Panc1 (cell line): ENCODE results near the gene NUAK2. TPM values are rescaled to one million over a fixed set of nuclear protein-coding genes. Genes with fewer than 3 reads are reported as not detected.

ENCODE experiments used
- ATAC-seq: fragments of 200-7000 bp; cut with Tn5 transposase; 2 replicates; pipeline ENCODE4 v1.9.1; 2020; ENCODE audit warnings: mild to moderate bottlenecking, moderate library complexity
- BruUV-seq: library from RNA; stranded (reverse); fragments of 400-500 nt; replicated peaks from 2 replicates; lab custom pipeline; 2021; lab: Mats Ljungman, UMichigan
- CTCF ChIA-PET: fragments of 300-600 bp; sonication (Branson Sonifier 250); formaldehyde crosslinking; loops from one replicate; lab custom pipeline; 2022; ENCODE audit warnings: antibody characterized with exemption; lab: Charles Lee
- POLR2A ChIA-PET: fragments of 300-600 bp; sonication (Branson Sonifier 250); formaldehyde crosslinking; loops from one replicate; lab custom pipeline; 2022; ENCODE audit warnings: antibody characterized with exemption; lab: Charles Lee
- DNase-seq: peaks from one replicate; pipeline ENCODE4 v3.0.0-alpha.2; 2010; ENCODE audit warnings: low read depth, low spot score
- H3K27ac ChIP-seq: 2 replicates; pipeline ENCODE4 v1.5.1; 2011; ENCODE audit warnings: mild to moderate bottlenecking, low read length, inconsistent platforms
- H3K27me3 ChIP-seq: fragments of 200-500 bp; sonication (Bioruptor generic); 2 replicates; pipeline ENCODE4 v1.6.0; 2014; ENCODE audit warnings: low read length, inconsistent platforms; ENCODE audit not compliant: control insufficient read depth, insufficient read depth
- H3K36me3 ChIP-seq: fragments of 200-500 bp; sonication (Bioruptor generic); 2 replicates; pipeline ENCODE4 v1.5.1; 2014; ENCODE audit warnings: inconsistent platforms, mild to moderate bottlenecking, low read length, moderate library complexity; ENCODE audit not compliant: control insufficient read depth, insufficient read depth
- H3K4me1 ChIP-seq: 2 replicates; pipeline ENCODE4 v1.5.1; 2011; ENCODE audit warnings: inconsistent platforms, mild to moderate bottlenecking, low read length, moderate library complexity; ENCODE audit not compliant: control insufficient read depth, insufficient read depth
- H3K4me3 ChIP-seq, 2 experiments: 2 replicates each; pipeline ENCODE4 v1.5.1; 2011 to 2012; ENCODE audit warnings: low read depth in 2 of 2, low read length in 2 of 2, mild to moderate bottlenecking in 2 of 2, inconsistent platforms in 1 of 2, moderate library complexity in 1 of 2
- H3K9me3 ChIP-seq: fragments of 200-500 bp; sonication (Bioruptor generic); 2 replicates; pipeline ENCODE4 v1.5.1; 2014; ENCODE audit warnings: low read depth, mild to moderate bottlenecking, inconsistent platforms, low read length, moderate library complexity; ENCODE audit not compliant: control insufficient read depth, insufficient read depth
- CTCF ChIP-seq: fragments of 450-650 bp; IDR thresholded peaks from 2 replicates; pipeline ENCODE4 v1.5.1; 2017; ENCODE audit warnings: mild to moderate bottlenecking
- POLR2AphosphoS5 ChIP-seq: IDR thresholded peaks from 2 replicates; pipeline ENCODE4 v1.6.1; 2012; ENCODE audit warnings: mild to moderate bottlenecking, low read depth, low read length, moderate library complexity
- REST ChIP-seq, 2 experiments: IDR thresholded peaks; 2 replicates each; pipeline ENCODE4 v1.6.1; 2011 to 2012; ENCODE audit warnings: low read depth in 2 of 2, control low read depth in 1 of 2, low read length in 1 of 2, mild to moderate bottlenecking in 1 of 2, moderate library complexity in 1 of 2; ENCODE audit not compliant: insufficient read depth in 1 of 2
- SIN3A ChIP-seq: IDR thresholded peaks from 2 replicates; pipeline ENCODE4 v1.6.1; 2012; ENCODE audit warnings: low read depth, mild to moderate bottlenecking, low read length, moderate library complexity, borderline replicate concordance; ENCODE audit not compliant: insufficient read depth
- TCF7L2 ChIP-seq: IDR thresholded peaks from 2 replicates; pipeline ENCODE4 v1.6.1; 2011; ENCODE audit warnings: mild to moderate bottlenecking, low read depth, low read length, inconsistent platforms
- in situ Hi-C: cut with HindIII; loops from 2 replicates; pipeline ENCODE4 v1.10.0; 2016; ENCODE audit warnings: low sequenced_read_pairs, low pct_unique_long_range_greater_than_20kb
- intact Hi-C: fragments of 100-400 bp; cut with micrococcal nuclease; formaldehyde crosslinking; loops from one replicate; pipeline ENCODE4 v1.10.0; 2022; ENCODE audit not compliant: unreplicated experiment
- total RNA-seq: library from RNA; stranded (reverse); gene quantifications from one replicate; pipeline ENCODE4 v1.2.1, GENCODE V29; 2021; ENCODE audit not compliant: unreplicated experiment

NUAK2 gene
- total RNA-seq, 1 experiment from 2014 or later, result 17.4 TPM

DNA sequence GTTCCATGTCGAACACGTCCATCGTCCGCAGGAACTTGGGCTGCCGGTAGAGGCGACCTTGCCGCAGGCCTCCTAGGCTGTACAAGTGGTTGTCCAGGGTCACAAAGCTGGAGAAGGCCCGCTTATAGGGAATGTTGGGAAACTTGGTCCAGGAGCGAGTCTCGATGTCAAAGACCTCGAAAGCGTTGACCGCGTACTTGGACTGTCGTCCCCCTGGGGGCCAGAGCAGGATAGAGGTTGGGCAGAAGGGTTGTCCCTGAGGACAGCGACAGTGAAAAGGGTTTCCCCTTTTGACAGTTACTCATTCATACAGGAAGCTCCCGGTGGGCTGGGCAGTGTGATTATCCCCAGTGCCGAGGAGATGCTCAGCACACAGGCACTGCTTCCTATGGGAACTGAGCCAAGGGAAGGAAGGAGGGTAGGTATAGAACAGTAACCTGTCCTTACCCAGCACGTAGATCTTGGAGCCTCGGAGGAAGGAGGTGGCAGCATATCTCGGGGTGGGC, 17.7 kb upstream of the NUAK2 start:
- no peak for DNase-seq
- POLR2A ChIA-PET, result no interaction called here
- CTCF ChIA-PET, result interaction anchor here (0.6 kb wide), 1 partner anchor 79 kb away, joined by 3 read pairs; no protein-coding TSS in a partner anchor
- intact Hi-C loops (no loop called here), in situ Hi-C loops (no loop called here)
- H3K27me3 ChIP-seq, result peaks cover under 1% of the 10 kb centered on the region; the same call in 1 of the 2 replicates
- TF ChIP-seq POLR2AphosphoS5, result no peak
- no peak for TF ChIP-seq CTCF
- TF ChIP-seq REST (IDR thresholded peaks at IDR 0.05; ENCODE audit: insufficient read depth in 1 of 2, low read depth in 2 of 2, low read length in 1 of 2), result no peak
- TF ChIP-seq SIN3A, result no peak
- no peak for TF ChIP-seq TCF7L2
- H3K36me3 ChIP-seq, result no peaks in the 10 kb centered on the region
- 0 out of 2 replicates have a peak, but pooled peaks cover 3% of the 10 kb centered on the region for H3K4me1 ChIP-seq
- H3K27ac ChIP-seq, result no peak overlapping the region
- no peak overlapping the region for H3K4me3 ChIP-seq
- no TSS peak for BruUV-seq
- no peak for ATAC-seq
- H3K9me3 ChIP-seq, result no peaks in the 10 kb centered on the region

DNA sequence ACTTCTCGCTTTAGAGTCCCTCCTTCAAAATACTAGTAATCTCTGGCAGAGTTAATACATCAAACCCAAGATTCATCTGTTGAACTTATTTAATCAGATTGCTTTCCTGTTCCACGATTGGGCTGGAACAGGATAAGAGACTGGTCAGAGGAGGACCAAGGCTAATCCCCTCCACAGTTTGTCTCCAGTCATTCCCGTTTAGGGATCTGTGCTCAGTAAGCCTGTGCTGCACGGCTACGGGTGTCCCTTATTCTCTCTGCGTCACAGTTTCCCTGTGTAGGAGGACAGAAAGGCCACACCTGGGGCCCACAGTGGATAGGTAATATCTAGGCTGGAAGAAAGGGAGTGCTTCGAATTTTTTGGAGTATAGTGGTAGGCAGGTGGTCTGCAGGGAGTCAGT, 16.5 kb upstream of the NUAK2 start:
- H3K4me1 ChIP-seq, result 0 out of 2 replicates have a peak, but pooled peaks cover 3% of the 10 kb centered on the region
- in situ Hi-C loops, result no loop called here
- DNase-seq (no peak), ATAC-seq (no peak)
- no peaks in the 10 kb centered on the region for H3K27me3 ChIP-seq
- CTCF ChIA-PET, result no interaction called here
- no peaks in the 10 kb centered on the region for H3K36me3 ChIP-seq
- no peak overlapping the region for H3K4me3 ChIP-seq
- no peak for TF ChIP-seq POLR2AphosphoS5
- TF ChIP-seq CTCF, result no peak
- no peak for TF ChIP-seq REST (IDR thresholded peaks at IDR 0.05; ENCODE audit: insufficient read depth in 1 of 2, low read depth in 2 of 2, low read length in 1 of 2)
- TF ChIP-seq SIN3A, result no peak
- no peak for TF ChIP-seq TCF7L2
- POLR2A ChIA-PET, result no interaction called here
- no TSS peak for BruUV-seq
- no peak overlapping the region for H3K27ac ChIP-seq
- intact Hi-C loops, result no loop called here
- H3K9me3 ChIP-seq, result no peaks in the 10 kb centered on the region
